Liver (tissue), 9 donors: ENCODE data around the gene AKAP12. TPM values are rescaled to one million over a fixed set of nuclear protein-coding genes. Genes with fewer than 3 reads are reported as not detected.

Experiments used
- DNase-seq: peaks from one replicate; pipeline ENCODE4 v3.0.0-alpha.2; 2017; ENCODE audit warnings: low spot score
- H3K27ac ChIP-seq, 2 donors: one replicate each; pipeline ENCODE4 v1.7.0; 2013; ENCODE audit warnings: inconsistent platforms in 2 of 2, low read length in 2 of 2, control low read depth in 1 of 2, low read depth in 1 of 2, mild to moderate bottlenecking in 1 of 2
- H3K27me3 ChIP-seq, 4 donors: one replicate each; pipeline versions ENCODE4 v1.6.1 to v1.7.0; 2013; ENCODE audit warnings: low read length in 3 of 4, inconsistent platforms in 1 of 4, mild to moderate bottlenecking in 1 of 4, moderate library complexity in 1 of 4; ENCODE audit not compliant: control insufficient read depth in 4 of 4, insufficient read depth in 4 of 4
- H3K36me3 ChIP-seq, 4 donors: one replicate each; pipeline versions ENCODE4 v1.6.1 to v1.7.0; 2013; ENCODE audit warnings: low read length in 3 of 4, mild to moderate bottlenecking in 3 of 4, low read depth in 1 of 4, moderate library complexity in 1 of 4; ENCODE audit not compliant: control insufficient read depth in 4 of 4, insufficient read depth in 3 of 4
- H3K4me1 ChIP-seq, 4 donors: one replicate each; pipeline versions ENCODE4 v1.6.1 to v1.7.0; 2013; ENCODE audit warnings: low read length in 3 of 4, mild to moderate bottlenecking in 3 of 4, moderate library complexity in 1 of 4; ENCODE audit not compliant: control insufficient read depth in 4 of 4, insufficient read depth in 4 of 4
- H3K4me3 ChIP-seq, 3 donors: one replicate each; pipeline versions ENCODE4 v1.6.1 to v1.7.0; 2013; ENCODE audit warnings: low read length in 3 of 3, control low read depth in 1 of 3, low read depth in 1 of 3, mild to moderate bottlenecking in 1 of 3
- H3K9ac ChIP-seq, 2 donors: one replicate each; pipeline ENCODE4 v1.7.0; 2013; ENCODE audit warnings: low read length in 2 of 2, mild to moderate bottlenecking in 2 of 2, moderate library complexity in 2 of 2, control low read depth in 1 of 2, low read depth in 1 of 2
- H3K9me3 ChIP-seq, 4 donors: one replicate each; pipeline versions ENCODE4 v1.6.1 to v1.7.0; 2013; ENCODE audit warnings: low read length in 3 of 4; ENCODE audit not compliant: control insufficient read depth in 4 of 4
- EGR1 ChIP-seq, 2 donors: IDR thresholded peaks; 2 replicates each; pipeline ENCODE4 v1.6.1; 2016 to 2018; ENCODE audit warnings: antibody characterized with exemption in 2 of 2, low read depth in 2 of 2
- HNF4A ChIP-seq, 2 donors: conservative IDR thresholded peaks; 2 replicates each; pipeline ENCODE4 v1.6.1; 2016; ENCODE audit warnings: antibody characterized with exemption in 2 of 2, mild to moderate bottlenecking in 2 of 2
- JUND ChIP-seq, 2 donors: IDR thresholded peaks; 2 replicates each; pipeline ENCODE4 v1.6.1; 2016; ENCODE audit warnings: antibody characterized with exemption in 2 of 2
- NR2F2 ChIP-seq: IDR thresholded peaks from 2 replicates; pipeline ENCODE4 v1.6.1; 2016; ENCODE audit warnings: antibody characterized with exemption
- RAD21 ChIP-seq, 2 donors: IDR thresholded peaks; 2 replicates each; pipeline ENCODE4 v1.6.1; 2016; ENCODE audit warnings: antibody characterized with exemption in 2 of 2, mild to moderate bottlenecking in 2 of 2
- REST ChIP-seq: IDR thresholded peaks from 2 replicates; pipeline ENCODE4 v1.6.1; 2016; ENCODE audit warnings: antibody characterized with exemption, mild to moderate bottlenecking
- SP1 ChIP-seq: IDR thresholded peaks from 2 replicates; pipeline ENCODE4 v1.6.1; 2018; ENCODE audit warnings: antibody characterized with exemption, mild to moderate bottlenecking
- TAF1 ChIP-seq: conservative IDR thresholded peaks from 2 replicates; pipeline ENCODE4 v1.6.1; 2016; ENCODE audit warnings: antibody characterized with exemption, mild to moderate bottlenecking
- WGBS: extraction: QIAGEN DNeasy Blood & Tissue Kit; methylation state at CpG from one replicate; pipeline ENCODE4 v1.1.7; 2013; 5-methylcytosine and 5-hydroxymethylcytosine counted together
- polyA plus RNA-seq, 2 donors: library from polyadenylated mRNA; stranded (reverse) in 1 of 2; unstranded in 1 of 2; fragments of 200-250 nt in 1 of 2; fragments of >200 nt in 1 of 2; fragmentation: Nextera tagmentation in 1 of 2; extraction: Ambion mirVana in 1 of 2; gene quantifications; one replicate each; pipeline versions ENCODE4 v1.2.1 to v1.2.3, GENCODE V29; 2013 to 2015
- total RNA-seq, 2 donors: library from RNA; depleted of rRNA; stranded (reverse); fragments of >200 nt; gene quantifications; one replicate each; pipeline ENCODE4 v1.2.3, GENCODE V29; 2014
- TF ChIP-seq, protein P1 (sequence below): IDR thresholded peaks from 2 replicates; pipeline ENCODE4 v1.6.1; 2016; ENCODE audit warnings: antibody characterized with exemption
- donor health status: healthy.
- donor health status: healthy.
- donor health status: healthy.
- donor health status: healthy.
- donor health status: healthy.

AKAP12 gene
- total and polyA plus RNA-seq, 4 donors: 6.7 to 14.8 (median 8.6) TPM

DNA sequence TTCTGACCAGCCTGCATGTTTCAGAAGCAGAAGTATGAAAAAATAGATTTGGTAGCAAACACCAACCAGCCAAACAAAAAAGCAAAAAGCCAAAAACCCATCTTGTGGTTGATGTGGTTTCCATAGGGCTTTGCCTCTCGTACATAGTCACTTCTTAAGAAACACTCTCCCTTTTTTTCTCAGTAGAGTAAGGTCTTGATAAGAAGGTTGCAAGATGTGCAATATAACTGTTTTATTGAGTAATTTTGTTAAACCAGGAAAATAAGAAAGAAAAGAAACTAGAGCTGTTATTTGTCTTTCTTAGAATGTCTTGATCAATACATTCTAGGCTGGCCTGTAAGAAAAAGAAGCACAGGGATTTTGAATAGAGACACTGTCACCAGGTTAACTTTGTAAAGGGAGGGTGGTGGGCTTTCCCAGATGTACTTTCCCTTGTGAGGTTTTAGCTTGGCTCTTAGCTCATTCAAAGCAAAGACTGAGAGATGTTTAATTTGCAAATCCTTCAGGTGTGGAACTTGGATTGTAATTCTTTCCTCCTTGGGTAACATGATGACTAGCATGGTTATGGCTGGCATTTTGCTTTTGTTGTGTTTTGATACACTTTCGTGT, 49.7 kb downstream of the AKAP12 start:
- H3K4me3 ChIP-seq: no peak overlapping the region
- TF ChIP-seq RAD21 (IDR thresholded peaks at IDR 0.05) (no peak), NR2F2 (no peak), TAF1 (no peak), JUND (IDR thresholded peaks at IDR 0.05) (no peak), HNF4A (conservative IDR thresholded peaks at IDR 0.05) (no peak)
- TF ChIP-seq, protein P1, sequence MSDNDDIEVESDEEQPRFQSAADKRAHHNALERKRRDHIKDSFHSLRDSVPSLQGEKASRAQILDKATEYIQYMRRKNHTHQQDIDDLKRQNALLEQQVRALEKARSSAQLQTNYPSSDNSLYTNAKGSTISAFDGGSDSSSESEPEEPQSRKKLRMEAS: no peak
- no peak overlapping the region for H3K27ac ChIP-seq
- no peak overlapping the region for H3K9ac ChIP-seq
- H3K4me1 ChIP-seq: no peaks in the 10 kb centered on the region
- H3K27me3 ChIP-seq: peaks cover 0 to 2% (median 0%) of the 10 kb centered on the region in 4 donors
- WGBS: 85% methylated on average over 2 of the region's 2 CpGs
- no peaks in the 10 kb centered on the region for H3K36me3 ChIP-seq
- no peaks in the 10 kb centered on the region for H3K9me3 ChIP-seq
- no peak for DNase-seq

GRCh38 chr6:151290877-151291721, 51.3 kb downstream of the AKAP12 start:
- Histone ChIP-seq H3K4me1 (no peaks in the 10 kb centered on the region), H3K27me3 (peaks cover 0 to 2% (median 0%) of the 10 kb centered on the region in 4 donors), H3K9me3 (no peaks in the 10 kb centered on the region), H3K36me3 (no peaks in the 10 kb centered on the region), H3K27ac (no peak overlapping the region), H3K4me3 (no peak overlapping the region), H3K9ac (no peak overlapping the region)
- no peak for DNase-seq
- TF ChIP-seq SP1 (peak; percentile 32), JUND (IDR thresholded peaks at IDR 0.05) (no peak), NR2F2 (peak; percentile 14), EGR1 (IDR thresholded peaks at IDR 0.05; ENCODE audit: low read depth in 2 of 2) (no peak), RAD21 (IDR thresholded peaks at IDR 0.05) (peak in 1 of 2 donors; percentile 3)
- 69% methylated on average over 11 of the region's 11 CpGs for WGBS

GRCh38 chr6:151291722-151292059, 51.9 kb downstream of the AKAP12 start:
- Histone ChIP-seq H3K27me3 (peaks cover 0 to 2% (median 0%) of the 10 kb centered on the region in 4 donors), H3K4me3 (no peak overlapping the region), H3K36me3 (no peaks in the 10 kb centered on the region), H3K4me1 (no peaks in the 10 kb centered on the region), H3K9me3 (no peaks in the 10 kb centered on the region), H3K9ac (no peak overlapping the region), H3K27ac (no peak overlapping the region)
- TF ChIP-seq REST: no peak
- peak in 1 of 2 donors; percentile 1 for TF ChIP-seq RAD21 (IDR thresholded peaks at IDR 0.05)
- 68% methylated on average over 2 of the region's 2 CpGs for WGBS
- no peak for DNase-seq
